Femur (tissue), 1 donor: Measurements from ENCODE around the gene OR2A14.
"Not testable (repeated sequence)": the region's sequence is repeated elsewhere in the genome, so short reads cannot be mapped to it uniquely, and the experiment has no call there.

Source experiments
- DNase-seq: peaks from one replicate; pipeline ENCODE4 v3.0.0-alpha.2; 2017

Gene OR2A14, protein sequence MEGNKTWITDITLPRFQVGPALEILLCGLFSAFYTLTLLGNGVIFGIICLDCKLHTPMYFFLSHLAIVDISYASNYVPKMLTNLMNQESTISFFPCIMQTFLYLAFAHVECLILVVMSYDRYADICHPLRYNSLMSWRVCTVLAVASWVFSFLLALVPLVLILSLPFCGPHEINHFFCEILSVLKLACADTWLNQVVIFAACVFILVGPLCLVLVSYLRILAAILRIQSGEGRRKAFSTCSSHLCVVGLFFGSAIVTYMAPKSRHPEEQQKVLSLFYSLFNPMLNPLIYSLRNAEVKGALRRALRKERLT

DNA sequence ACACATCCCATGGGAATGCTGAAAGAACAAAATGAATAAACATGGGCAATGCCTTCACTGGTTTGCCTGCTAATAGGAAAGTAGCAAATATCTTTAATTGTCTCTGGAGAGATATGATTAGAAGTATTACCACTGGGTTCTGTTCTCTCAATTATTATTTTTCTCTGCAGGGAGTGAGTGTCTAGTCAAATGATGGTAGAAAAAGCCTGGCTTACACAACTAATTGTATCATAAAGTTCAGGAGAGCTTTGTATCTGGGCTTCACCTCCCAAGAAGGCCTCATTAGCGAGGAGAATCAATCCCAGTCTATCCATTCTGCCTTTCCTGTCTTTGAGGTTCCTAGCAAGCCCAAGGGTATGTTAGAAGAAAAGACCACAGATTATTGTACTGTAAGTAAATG is at the start of gene OR2A14:
TSS of gene OR2A14 (plus strand) at position 301 of the 400 bp plus-strand sequence. CDS start 5,937 bp downstream, outside the sequence.
- DNase-seq, result no peak

DNA sequence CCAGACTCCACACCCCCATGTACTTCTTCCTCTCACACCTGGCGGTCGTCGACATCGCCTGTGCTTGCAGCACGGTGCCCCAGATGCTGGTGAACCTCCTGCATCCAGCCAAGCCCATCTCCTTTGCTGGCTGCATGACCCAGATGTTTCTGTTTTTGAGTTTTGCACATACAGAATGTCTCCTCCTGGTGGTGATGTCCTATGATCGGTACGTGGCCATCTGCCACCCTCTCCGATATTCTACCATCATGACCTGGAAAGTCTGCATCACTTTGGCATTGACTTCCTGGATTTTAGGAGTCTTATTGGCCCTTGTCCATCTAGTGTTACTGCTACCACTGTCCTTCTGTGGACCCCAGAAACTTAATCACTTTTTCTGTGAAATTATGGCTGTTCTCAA is 48.6 kb upstream of the OR2A14 start:
- DNase-seq, result no peak

DNA sequence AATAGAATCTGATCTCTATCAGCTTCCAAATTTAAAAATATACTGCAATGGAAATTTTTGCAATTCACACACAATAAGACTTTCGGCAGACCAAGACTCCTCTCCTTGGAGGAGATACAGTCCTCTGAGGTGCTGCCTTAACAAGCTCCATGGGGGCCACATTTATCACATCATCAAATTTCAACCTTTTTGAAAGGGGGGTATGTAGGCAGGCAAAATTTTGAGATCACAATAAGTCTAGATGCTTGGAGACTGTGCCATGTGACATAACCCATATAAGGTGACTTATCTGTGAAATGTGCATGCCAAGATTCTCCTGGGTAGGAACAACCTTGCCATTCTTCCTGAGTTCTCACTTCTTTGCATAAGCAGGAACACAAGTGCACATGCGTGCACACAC is 37.0 kb upstream of the OR2A14 start, which contains the start of gene OR2A12:
TSS of gene OR2A12 (plus strand) at position 301 of the 400 bp plus-strand sequence. CDS start 8,830 bp downstream, outside the sequence.
- no peak for DNase-seq

DNA sequence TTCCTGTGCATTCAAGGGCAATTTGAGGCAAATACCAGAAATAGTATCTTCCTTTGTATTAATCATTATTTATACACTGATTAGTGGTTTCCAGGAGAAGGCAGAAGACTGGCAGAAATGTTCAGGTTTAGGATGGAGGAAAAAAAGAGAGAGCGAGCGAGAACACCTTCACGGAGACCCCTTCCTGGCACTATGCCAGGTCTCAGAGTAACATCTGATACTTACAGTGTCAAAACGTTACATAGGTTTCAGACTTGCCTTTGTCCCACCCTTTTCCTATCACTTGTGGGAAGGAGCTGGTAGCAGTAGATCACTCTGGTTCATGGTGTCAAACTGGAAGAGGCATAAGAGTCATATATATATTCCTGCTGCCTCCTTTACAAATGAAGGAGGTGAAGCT is 36.2 kb upstream of the OR2A14 start:
- DNase-seq, result no peak

DNA sequence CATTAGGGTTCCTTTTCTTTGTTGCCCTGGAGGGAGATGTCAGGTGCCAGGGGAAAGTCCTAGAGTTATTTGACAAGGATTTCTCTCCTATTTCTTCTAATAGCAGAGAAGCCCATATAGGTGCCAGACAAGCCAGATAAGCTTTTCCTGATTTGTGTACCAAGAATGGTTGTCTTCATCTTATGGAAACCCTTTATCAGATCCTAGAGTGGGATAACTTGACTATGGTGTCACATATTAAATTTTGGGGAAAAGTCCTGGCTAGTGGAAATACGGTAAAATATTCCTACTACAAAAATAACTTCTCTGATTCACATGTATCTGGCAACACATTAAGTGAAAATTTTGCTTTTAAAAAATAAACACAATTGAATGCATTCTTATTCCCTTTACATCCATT is 35.7 kb upstream of the OR2A14 start:
- DNase-seq, result no peak

DNA sequence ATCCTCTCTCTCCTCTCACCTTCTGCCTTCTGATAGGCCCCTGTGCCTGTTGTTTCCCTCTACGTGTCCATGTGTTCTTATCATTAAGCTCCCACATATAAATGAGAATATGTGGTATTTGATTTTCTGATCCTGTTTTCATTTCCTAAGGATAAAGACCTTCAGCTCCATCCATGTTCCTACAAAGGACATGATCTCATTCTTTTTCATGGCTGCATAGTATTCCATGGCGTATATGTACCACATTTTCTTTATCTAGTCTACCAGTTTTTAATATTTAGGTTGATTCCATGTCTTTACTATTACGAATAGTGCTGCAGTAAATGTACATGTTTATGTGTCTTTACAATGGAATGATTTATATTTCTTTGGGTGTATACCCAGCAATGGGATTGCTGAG is 32.3 kb upstream of the OR2A14 start:
- DNase-seq, result no peak

DNA sequence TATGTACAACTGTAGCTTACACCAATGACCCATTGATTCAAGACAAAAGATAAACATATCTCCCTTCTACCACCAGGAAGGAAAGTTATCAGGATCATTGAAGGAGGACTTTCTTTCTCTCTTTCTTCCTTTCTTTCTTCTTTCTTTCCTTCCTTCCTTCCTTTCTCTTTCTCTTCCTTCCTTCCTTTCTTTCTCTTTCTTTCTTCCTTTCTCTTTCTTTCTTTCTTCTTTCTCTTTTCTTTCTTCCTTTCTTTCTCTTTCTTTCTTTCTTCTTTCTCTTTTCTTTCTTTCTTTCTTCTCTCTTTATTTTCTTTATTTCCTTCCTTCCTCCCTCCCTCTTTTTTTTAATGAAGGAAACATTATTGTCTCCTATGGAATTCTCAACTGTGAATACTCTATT is 24.2 kb upstream of the OR2A14 start:
- DNase-seq, result no peak

DNA sequence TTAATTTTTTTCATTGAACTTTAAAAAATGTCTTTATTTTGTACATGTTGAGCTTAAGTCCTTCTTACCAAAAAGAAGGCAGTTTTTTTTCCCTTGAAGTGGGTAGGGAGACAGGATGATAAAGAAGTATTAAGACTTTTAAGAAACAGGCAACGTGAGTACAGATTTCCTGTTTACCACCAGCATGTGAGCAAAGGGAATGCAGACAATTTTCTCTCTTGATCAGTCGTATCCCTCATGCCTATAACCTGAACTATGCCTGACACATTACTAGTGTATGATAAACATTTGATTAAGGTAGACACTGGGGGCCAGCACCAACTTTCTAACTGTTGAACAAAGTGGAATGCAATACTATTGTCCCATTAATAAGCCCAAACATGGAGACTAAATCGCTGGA is 22.4 kb upstream of the OR2A14 start:
- no peak for DNase-seq

DNA sequence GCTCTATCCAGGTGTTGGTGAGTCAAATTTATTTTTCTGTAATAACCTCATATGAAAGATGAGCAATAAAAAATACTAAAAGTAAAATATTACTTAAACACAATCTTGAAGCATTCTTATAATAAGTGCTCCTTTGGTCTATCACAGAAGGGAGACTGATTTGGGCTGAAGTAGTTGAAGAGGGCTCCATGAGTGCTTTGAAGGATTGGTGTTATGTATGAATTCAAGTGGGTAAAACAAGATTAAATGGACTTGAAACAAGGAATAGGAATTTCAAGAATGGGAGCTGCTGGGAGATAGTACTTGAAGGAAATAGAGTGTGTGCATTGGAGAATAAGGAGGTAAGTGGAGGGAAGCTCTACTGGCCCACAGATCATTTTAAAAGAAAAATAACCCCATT is 20.9 kb upstream of the OR2A14 start:
- no peak for DNase-seq

DNA sequence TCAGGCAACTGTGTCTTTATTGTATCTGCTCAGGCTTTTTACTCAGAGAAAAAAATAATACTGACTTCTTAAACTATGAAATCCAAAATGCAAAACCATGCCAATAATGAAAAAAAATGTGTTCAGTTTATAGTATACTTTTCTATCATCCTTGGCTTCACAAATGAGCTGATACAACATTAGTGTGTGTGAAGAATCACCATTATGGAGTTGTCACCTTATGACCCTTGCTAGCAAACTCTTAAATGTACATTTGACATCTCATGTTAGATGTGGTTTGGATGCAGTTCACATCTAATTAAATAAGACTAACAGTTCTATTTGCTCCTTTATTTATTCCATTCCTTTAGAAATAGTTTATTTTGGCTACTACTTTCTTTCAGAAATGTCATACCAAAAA is 17.8 kb upstream of the OR2A14 start:
- DNase-seq, result no peak

DNA sequence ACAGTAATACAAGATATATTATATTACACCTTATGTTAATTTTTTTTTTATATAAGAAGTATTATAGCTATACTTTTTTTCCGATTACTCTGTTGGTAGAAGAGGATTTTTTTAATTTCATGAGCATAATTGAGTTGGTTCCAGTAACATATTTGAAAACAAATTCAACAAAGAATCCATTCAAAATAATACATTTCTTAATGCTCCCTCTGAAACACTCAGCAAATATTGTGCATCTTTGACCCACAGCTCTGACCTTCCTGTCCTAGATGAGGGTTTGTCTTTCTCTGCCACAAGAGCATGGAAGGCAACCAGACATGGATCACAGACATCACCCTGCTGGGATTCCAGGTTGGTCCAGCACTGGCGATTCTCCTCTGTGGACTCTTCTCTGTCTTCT is 13.7 kb upstream of the OR2A14 start, which contains the start of gene OR2A2:
TSS of gene OR2A2 (plus strand) at position 301 of the 400 bp plus-strand sequence. CDS start at position 301, 0 bp downstream.
- DNase-seq, result no peak

DNA sequence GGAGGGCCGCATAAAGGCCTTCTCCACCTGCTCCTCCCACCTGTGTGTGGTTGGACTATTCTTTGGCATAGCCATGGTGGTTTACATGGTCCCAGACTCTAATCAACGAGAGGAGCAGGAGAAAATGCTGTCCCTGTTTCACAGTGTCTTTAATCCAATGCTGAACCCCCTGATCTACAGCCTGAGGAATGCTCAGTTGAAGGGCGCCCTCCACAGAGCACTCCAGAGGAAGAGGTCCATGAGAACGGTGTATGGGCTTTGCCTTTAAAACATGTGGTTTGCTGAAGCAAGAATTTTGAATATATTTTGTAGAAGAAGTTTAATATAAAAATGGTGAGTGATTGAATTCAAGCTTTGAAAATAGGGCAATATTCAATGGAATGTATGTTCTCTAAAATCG is 12.7 kb upstream of the OR2A14 start:
- DNase-seq, result no peak

DNA sequence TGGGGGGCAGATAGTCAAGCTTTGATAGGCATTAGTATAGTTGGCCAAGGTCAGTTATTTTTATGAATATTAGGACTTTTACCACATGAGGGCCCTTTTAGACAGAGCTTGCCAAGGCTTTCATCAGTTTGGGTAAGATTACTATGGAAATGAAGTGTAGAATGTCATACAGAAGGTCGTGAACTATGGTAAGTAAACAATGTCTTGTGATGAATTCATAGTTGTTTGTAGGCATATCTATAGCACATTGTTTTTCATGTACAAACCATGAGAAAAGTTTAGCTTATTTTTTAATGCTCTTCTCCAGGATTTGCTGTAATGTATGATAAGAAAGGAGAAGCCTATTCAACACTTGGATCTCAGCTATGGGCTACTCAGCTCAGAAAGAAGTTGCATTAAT is 9.3 kb upstream of the OR2A14 start:
- no peak for DNase-seq

DNA sequence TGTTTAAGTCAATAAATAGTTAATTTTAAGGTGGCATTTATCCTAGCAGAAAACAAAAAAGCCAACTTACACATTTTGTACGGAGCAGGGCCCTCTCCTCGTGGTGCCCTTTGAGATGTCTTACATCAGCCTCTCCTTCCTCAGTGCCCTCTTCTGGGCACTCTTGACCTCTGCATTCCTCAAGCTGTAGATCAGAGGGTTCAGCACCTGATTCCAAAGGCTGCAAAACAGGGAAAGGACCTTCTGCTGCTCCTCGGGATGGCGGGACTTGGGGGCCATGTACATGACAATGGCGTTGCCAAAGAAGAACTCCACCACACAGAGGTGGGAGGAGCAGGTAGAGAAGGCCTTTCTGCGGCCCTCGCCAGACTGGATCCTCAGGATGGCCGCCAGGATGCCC is 4.6 kb upstream of the OR2A14 start:
- no peak for DNase-seq

DNA sequence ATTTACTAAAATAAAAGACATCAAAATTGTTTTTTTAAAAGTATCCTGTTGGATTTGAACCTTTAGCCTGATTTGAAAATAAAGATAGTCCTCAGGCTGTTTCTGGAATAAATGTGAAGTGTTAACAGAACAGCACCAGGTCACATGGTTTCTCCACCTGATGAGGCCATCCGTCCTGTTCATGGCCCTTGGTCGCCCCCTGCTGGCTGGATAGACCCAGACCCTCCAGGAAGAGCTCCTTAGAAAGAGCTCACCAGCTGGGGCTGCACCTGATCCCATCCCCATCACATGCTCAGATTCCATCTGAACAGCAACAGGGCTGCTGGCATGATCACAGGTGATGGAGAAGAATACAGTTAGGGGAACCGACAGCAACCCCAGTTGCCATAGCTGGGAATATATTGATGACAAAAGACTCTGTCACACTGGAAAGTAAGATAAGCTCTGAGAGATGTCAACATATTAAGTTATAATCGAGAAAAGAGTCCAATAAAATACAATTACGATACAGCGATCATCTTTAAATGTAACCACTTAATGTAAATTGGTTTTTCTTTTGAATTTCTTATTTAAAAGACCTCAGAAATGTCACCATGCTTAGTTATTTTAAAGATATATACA is 4.8 kb downstream of the OR2A14 start:
- peak; percentile 86 for DNase-seq

DNA sequence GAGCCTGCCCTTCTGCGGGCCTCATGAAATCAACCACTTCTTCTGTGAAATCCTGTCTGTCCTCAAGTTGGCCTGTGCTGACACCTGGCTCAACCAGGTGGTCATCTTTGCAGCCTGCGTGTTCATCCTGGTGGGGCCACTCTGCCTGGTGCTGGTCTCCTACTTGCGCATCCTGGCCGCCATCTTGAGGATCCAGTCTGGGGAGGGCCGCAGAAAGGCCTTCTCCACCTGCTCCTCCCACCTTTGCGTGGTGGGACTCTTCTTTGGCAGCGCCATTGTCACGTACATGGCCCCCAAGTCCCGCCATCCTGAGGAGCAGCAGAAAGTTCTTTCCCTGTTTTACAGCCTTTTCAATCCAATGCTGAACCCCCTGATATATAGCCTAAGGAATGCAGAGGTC is 6.6 kb downstream of the OR2A14 start:
- DNase-seq, result not testable (repeated sequence)

DNA sequence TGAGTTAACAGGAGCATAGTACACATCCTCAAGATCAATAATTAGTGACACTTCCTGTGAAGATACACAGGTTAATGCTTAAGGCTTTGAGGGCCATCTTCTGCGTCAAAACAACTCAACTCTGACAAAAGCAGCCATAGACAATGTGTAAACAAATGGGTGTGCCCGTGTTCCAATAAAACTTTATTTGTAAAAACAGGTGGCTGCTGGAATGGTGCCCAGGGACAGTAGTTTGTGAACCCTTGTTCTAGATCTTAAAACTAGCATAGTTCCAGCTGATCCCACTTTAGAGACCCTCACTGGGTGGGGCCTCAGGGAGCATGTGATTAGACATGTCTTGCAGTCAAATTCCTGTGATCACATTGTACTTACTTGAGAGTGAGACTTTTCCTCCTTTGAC is 7.8 kb downstream of the OR2A14 start:
- no peak for DNase-seq

DNA sequence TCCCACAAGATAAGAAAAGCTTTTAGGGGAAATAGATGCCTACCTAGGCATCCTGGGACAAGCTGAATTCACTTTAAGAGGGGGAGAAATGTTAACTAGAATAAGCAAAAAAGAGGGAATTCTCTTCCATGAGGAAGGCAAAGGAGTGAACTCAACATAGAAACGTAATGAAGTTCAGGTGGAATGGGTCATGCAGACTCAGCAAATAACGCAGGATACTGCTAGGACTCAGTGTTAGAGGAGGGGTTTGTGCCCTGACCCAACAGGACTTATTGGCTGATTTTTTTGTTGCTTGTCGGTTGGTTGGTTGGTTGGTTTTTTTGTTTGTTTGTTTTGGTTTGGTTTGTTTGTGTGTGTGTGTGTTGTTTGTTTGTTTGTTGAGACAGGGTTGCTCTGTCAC is 9.3 kb downstream of the OR2A14 start:
- DNase-seq, result no peak

DNA sequence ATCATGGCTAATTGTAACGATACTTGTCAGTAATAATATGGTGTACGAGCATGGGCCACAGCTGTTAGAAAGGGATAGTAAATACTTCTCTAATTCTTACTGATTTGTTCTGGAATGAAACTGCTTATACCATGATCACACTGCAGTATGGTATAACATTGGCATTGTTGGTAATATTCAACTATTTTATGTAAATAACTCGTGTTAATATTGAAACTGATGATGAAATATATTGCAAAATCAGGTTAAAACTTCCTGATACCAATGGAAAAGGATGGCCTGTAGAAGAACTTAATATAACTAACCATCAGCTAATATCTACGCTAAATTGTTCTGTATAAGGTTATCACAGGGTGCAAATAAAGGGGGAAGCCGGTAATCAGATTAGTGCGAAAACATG is 10.3 kb downstream of the OR2A14 start:
- DNase-seq, result no peak

DNA sequence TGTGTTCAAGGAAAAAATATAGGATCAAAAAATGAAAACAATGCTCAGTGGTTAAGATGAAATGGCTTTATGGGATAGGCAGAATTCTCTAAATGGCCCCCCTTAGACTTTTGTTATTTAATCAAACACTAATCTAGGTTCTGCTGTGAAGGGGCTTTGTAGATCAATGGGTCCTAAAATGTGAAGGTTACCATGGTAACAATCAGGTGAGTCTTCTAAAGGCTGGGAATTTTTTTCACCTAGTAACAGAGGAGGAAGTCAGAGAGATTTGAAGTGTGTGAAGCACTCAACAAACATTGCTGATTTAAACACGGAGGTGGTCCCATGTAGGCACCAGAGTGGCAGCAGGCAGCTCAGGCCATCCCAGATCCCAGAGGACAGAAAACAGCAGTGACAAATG is 11.1 kb downstream of the OR2A14 start:
- DNase-seq, result no peak

DNA sequence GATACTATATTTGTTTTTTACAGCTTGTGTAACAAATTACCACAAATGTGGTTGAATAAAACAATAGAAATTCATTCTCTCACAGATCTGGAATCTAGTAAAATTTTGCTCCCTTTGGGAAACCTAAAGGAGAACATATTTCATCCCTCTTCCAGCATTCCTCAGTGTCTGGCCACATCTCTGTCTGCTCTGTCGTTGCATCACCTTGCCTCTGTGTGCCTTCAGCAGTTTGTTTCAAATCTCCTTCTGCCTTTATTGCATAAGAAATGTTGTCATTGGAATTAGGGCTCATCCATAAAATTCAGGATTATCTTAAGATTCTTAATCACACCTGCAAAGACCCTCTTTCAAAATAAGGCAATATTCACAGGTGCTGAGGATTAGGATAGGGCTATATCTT is 14.5 kb downstream of the OR2A14 start:
- no peak for DNase-seq

DNA sequence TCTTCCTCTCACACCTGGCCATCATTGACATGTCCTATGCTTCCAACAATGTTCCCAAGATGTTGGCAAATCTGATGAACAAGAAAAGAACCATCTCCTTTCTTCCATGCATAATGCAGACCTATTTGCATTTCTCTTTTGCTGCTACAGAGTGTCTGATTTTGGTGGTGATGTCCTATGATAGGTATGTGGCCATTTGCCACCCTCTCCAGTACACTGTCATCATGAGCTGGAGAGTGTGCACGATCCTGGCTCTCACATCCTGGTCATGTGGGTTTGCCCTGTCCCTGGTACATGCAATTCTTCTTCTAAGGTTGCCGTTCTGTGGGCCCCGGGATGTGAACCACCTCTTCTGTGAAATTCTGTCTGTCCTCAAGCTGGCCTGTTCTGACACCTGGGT is 19.2 kb downstream of the OR2A14 start:
- DNase-seq, result no peak

DNA sequence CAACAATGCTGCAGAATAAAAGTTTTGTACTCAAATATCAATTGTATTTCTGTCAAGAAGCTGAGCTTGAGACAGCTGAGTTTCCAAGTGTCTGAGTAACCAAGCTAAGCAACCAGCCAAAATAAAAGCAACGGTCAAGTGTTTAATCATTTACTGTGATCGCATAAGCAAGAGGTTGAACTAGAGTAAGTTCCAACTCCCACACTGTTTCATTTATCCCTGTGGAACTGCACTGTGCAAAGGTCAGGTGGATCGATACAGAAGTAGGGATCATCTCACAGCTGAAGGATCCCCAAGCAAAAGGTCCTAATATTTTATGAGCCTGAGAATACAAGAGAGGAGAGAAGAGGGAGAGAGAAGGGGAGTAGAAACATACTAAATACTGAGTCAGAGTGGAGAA is 21.4 kb downstream of the OR2A14 start:
- DNase-seq, result no peak

DNA sequence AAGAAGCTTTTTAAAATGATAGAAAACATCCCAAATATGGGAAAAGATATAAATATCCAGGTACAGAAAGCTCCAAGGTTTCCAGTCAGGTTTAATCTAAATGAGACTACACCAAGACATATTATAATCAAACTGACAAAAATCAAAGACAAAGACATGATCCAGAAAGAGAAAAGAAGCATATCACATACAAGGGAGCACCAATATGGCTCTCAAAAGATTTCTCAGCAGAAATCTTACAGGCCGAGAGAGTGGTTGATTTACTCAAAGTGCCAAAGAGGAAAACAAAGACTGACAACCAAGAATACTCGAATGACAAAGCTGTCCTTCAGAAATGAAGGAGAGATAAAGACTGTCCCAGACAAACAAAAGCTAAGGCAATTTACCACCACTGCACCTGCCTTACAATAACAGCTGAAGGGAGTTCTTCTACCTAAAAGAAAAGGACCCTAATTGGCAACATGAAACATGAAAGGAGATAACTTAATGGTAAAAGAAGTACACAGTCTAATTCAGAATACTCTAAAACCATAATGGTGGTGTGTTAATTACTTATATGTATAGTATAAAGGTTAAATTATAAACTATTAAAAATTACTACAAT is 25.4 kb downstream of the OR2A14 start:
- no peak for DNase-seq
